ENCODE measurements around the gene LRRC8B.

- TF ChIP-seq CTCF (IDR thresholded peaks at IDR 0.05) (no peak), POLR2A (IDR thresholded peaks at IDR 0.05) (no peak), POLR2AphosphoS5 (IDR thresholded peaks at IDR 0.05) (no peak)
Observed at GRCh38 chr1:89538361-89538760, 13.7 kb downstream of the LRRC8B start.

Data from breast epithelium (tissue), 3 donors.